SU-DHL-6 (cell line): ENCODE data around the gene PIRT.

ENCODE experiments used
- CTCF ChIP-seq: fragments of 200-600 bp; sonication (generic); IDR thresholded peaks from one replicate; pipeline ENCODE4 v1.5.1; 2017; ENCODE audit warnings: antibody characterized with exemption, mild to moderate bottlenecking, low read length, moderate library complexity; ENCODE audit not compliant: insufficient read depth, poor library complexity, severe bottlenecking
- EZH2phosphoT487 ChIP-seq: fragments of 200-600 bp; sonication (generic), shearing (Covaris generic); conservative IDR thresholded peaks from 2 replicates; pipeline ENCODE4 v1.6.1; 2018; ENCODE audit warnings: mild to moderate bottlenecking, antibody characterized with exemption, low read length, moderate library complexity, mixed read lengths

- TF ChIP-seq CTCF (no peak), EZH2phosphoT487 (no peak)
Observed at GRCh38 chr17:10871914-10872313, 34.0 kb upstream of the PIRT start.
